ENCODE measurements around the gene SLC25A47.
A peak's percentile ranks its signal among the peaks of the same experiment; 100 is the strongest.
"Not testable (repeated sequence)": the region's sequence is repeated elsewhere in the genome, so short reads cannot be mapped to it uniquely, and the experiment has no call there.

SLC25A47 gene, protein sequence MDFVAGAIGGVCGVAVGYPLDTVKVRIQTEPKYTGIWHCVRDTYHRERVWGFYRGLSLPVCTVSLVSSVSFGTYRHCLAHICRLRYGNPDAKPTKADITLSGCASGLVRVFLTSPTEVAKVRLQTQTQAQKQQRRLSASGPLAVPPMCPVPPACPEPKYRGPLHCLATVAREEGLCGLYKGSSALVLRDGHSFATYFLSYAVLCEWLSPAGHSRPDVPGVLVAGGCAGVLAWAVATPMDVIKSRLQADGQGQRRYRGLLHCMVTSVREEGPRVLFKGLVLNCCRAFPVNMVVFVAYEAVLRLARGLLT

DNA sequence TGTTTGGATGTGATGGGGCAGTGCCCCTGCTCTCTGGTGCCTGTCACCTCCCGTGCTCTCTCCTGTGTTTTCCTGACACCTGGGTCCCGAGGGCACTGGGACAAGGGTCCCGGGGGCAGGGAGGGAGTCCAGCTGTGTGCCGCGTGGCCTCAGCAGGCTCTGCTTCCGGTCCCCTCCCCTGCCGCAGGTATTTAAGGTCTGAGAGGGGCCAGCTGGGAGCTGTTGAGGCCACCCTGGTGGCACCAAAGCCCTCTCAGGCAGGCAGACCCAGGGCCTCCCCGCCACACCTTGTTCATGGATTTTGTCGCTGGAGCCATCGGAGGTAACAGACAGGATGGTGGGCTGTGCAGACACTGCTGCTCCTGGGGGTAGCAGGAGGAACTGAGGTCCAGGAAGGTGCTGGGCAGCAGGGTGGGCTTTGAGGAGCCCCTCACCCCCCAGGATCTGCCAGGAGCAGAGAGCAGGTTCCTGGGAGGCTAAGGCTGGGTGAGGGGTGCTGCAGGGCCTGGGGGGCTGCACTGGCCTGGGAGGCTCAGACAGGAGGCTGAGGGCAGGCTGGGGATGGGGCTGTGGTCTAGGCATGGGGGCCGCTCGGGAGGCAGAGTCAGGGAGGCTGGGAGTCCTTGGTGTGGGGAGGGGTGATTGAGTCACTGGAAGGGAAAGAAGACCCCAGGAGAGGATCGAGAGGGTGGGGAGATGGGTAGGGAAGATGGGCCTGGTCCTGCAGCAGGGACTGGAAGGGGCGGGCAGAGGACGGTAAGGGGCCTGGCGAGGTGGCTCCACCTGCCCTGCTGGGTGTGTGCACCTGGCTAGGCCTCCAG, at the start of gene SLC25A47:
SLC25A47 (plus strand) TSS at position 219 of the 821 bp plus-strand sequence; CDS start at position 295, 76 bp downstream.
- DNase-seq, result no peak

DNA sequence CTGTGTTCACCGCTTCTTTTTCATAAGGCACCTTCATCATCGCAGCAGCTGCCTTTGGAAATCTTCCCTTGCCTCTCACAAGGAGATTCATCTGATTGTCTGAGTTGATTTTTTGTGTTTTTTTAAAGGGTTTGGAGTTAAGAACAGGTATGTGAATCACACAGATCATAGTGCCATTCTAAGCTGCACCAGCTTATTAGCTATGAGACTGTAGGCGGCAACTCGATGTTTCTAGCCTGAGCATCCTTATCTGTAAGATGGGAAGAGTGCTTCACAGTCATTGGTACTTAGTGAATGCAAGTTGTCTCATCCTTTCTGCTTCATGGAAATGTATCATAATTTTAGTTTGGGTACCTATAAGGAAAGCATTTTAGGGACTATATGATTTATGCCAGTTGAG, 48.9 kb upstream of the SLC25A47 start:
- DNase-seq, result no peak

DNA sequence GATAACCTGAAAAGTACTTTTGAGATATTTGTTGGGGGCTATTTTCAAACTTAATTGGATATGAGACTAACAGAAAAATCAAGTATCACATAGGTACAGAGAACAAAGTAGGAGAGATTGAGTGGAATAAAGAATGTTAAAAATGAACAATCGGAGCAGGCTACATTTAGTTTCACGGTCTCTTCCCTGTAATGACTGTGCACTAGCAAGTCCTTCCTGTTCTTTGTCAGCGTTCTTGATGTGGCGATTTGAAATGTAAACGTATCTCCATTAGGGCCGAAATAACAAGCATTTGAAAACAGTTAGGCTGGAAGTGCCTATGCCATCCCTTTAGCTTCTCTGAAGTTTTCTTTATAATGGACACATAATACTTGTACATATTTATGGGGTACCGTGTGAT, 47.9 kb upstream of the SLC25A47 start:
- DNase-seq, result no peak

DNA sequence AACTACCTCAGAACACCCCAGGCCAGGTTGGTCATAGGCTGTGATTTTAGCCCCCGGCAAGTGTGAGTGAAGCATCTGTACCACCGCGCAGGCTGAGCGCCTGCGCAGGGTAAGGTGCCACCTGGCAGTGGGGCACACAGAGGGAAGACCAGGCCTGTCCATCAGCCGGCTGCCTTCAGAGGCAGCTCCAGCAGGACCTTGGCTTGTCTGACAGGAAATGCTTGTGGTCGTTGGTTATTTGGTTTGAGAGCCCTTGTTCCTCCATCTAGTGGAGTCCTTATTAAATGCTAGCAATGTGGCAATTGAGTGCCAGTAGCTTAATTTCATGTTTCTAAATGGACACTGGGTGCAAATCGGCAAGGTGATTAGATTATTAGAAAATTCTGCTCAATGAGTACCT, 44.4 kb upstream of the SLC25A47 start:
- DNase-seq, result no peak

DNA sequence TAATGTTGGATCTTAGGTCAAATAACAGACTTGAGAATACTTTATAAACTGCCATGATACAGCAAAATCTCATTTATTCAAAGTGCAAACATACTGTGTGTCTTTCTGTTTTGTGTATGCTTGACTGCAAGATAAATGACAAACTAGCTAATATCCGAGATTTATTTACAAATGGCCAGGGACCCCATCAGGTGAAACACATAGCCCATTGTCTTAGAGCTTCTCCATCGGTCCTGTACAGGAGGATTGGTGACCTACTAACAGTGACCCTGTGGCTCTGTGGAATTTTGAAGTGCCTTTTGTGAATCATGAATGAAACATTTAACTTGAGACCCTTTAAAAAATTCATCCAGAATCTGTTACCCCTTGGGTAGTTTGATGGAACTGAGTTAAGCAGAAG, 44.0 kb upstream of the SLC25A47 start:
- DNase-seq, result no peak

DNA sequence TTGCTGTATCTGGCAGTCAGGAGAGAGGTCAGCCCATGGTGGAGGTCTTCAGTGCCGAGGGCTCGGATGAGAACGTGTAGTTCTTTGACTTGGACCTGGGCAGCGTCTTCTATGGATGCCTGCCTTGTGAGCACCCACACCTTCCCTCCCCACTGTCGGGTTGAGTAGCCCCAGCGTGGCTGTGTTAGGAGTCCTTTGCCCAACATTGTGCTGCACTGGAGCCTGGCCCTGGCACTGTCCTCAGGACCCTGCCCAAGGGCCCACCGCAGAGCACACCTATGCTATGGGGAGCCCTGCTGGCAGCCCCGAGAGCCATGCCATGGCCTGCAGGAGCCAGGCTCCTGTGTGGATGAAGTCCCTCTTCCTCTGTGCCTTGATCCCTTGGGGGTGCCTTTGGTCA, 43.6 kb upstream of the SLC25A47 start:
- DNase-seq, result no peak

DNA sequence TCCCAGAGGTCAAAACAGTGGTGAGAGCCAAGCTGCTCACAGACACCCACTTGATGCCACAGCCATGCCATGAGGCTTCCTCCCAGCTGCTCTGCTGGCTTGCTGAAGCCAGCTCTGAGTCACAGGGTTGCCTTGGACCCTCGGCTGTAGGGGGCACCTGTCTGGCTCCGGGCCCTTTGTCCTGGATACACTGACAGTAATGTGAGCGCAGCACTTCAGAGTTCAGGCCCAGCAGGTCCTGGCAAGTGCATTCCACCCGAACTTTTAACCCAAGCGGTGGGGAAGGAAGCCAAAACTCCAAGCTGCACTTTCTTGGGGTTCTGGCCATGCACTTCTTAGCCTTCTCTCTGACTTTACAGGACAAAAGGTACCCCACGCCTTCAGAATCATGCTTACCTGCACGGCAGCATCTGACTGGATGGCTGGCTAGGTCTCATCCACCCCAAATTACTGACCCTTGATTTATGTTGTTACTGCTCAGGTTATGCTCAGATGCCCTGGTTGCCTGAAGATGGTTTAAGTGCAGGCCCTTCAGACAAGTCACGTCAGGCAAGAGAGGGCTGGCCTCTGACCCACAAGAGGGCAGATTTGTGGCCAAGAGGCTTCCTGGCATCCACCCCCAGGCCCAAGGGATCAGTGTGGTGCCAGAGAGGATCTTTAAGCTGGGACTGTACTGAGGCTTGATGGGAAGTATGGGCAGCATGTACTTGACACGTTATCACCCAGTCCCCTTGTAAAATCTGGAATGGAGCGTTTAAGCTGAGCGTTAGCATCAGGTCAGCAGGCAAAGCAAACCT, 41.7 kb upstream of the SLC25A47 start:
- DNase-seq, result no peak

DNA sequence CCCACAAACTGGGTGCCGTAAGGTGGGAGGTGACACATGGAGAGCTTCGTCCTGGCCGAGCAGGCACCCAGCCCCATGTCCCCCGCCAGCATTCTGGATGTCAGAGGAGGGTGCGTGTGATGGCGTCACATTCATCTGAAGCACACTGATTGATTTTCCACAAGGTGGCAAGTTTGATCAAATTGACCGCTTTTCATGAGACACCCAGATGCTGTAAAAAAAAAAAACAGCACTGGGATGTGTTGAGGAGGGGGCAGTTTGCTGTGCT, 41.1 kb upstream of the SLC25A47 start:
- DNase-seq, result no peak

DNA sequence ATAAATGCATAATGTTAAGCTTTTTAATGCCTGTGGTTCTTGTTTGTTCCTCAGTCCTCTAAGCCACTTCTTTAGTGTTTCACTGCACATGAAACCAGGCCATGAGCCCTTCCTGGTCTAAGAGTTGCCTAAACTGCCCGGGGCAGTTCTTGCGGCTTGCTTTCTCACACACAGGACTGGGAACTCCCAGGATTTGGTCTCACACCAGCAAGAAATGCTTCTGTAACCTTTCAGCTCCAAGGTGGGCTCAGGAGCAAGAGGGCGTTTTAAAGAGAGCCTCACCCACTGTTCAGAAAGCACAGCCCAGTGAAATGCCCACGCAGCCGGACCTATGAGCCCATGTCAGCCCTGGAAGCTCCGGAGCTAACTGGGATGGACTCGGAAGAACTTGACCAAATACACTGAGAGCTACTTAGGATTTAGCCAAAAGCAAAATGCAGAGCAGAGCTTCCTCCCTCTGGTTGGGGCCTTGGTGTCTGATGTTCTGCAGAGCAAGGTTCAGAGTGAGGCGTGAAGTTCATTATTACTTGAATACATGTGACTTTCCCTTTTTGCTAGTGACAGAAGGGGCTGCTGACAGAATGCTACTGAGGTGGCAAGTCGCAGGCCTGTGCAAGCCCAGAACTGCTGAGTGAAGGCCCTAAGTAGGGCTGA, 40.2 kb upstream of the SLC25A47 start:
- DNase-seq, result no peak

DNA sequence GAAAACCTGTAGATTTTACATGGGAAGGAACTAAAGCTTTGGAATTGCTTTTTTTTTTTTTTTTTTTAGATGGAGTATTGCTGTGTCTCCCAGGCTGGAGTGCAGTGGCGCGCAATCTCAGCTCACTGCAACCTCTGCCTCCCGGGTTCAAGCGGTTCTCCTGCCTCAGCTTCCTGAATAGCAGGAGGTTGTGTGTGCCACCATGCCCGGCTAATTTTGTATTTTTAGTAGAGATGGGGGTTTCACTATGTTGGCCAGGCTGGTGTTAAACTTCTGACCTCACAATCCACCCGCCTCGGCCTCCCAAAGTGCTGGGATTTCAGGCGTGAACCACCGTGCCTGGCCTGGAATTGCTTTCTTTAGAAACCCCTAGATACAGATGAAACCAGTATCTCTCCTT, 39.7 kb upstream of the SLC25A47 start:
- not testable (repeated sequence) for DNase-seq

DNA sequence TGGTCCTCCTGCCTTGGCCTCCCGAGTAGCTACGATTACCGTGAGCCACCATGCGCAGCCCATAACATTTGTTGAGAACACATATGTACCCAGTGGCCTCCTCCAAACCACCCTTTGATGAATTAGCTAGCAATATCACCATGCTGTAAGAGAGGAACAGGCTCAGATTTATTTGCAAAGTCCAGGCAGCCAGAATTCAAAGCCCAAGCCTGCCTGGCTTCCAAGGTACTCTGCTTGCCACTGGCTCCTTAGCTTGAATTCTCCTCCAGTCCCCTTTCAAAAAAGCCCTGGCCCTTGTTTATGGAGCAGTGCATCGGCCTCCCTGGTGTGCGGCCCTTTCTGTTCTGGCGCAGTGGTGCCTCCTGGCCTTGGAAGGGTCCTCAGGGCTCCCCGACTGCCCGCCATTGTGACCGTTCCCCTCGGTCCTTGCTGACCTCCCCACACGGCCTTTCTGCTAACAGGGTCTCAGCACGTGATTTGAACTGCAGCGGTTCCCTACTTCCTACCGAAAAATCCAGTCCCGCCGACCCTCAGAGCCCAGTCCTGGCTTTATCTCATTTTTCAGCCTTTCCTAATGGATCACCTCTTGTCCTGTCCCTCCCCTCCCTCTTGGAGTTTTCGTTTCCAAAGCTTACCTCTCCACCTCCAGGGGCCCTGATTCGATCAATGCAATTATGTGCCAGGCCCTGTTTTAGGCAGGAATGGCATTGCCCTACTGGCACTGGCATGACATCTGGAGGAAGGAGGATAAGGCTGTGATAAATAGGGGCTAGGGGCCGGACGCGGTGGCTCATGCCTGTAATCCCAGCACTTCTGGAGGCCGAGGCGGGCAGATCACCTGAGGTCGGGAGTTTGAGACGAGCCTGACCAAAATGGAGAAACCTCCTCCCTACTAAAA, 38.9 kb upstream of the SLC25A47 start:
- DNase-seq, result no peak

DNA sequence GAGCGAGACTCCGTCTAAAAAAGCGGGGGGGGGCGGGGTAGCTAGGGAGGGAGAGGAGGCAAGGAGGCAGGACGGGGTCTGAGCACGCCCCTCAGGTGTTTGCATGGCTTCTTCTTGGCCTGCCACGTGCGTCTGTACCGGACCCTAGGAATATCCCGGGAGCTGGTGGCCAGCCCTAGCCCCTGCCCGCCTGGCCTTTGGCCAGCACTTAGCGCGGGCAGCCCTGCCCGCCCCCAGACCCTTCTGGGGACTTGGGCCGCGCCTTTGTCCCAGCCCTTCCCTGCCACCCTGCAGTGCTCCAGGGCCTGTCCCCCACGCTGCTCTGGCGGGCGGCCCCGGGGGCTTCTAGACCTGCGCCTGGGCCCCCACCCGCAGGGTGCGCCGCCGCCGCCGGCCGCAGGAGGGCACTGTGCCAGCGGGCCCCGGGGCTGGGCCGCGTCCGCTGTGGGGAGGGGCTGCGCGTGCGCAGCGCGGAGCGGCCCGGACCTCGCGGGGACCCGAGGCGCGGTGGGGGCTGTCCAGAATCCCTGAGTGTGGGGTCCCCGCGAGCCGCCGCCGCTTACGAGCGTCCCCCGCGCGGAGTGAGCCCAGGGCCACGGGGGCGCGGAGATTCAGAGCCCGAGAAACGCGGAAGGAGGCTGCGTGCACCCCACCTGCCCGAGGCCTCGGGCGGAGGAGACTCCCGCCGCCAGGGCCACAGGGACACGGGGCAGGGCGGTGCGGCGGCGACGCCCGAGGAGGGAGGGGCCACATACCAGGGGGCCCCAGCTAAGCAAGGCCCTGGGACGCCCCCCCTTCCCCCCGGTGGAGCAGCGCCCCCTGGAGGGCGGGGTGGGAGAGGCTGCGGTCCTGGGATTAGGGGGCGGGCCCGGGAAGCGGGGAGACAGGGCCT, 37.9 kb upstream of the SLC25A47 start:
- DNase-seq, result peak; percentile 78

DNA sequence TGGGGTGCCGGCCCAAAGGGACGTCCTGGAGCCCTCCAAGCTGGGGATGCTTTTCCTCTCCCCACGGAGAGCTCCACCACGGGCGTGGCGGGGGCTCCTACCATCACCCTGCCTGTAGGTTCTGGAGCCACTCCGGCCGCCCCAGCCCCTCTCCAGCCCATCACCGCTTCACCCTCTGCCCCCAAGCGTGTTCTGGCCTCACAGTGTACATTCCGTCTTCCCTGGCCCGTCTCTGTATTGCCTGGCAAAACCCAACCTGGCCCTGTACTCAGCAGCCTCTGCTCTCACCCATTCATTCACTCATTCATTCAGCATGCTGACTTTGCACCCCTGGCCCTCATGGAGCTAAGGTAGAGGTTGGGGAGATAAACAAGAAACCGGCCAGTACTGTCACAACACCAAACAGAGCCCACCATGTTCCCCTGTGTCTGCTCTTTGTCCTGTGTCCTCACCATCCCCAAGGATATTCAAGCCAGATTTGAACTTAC, 37.2 kb upstream of the SLC25A47 start:
- no peak for DNase-seq

DNA sequence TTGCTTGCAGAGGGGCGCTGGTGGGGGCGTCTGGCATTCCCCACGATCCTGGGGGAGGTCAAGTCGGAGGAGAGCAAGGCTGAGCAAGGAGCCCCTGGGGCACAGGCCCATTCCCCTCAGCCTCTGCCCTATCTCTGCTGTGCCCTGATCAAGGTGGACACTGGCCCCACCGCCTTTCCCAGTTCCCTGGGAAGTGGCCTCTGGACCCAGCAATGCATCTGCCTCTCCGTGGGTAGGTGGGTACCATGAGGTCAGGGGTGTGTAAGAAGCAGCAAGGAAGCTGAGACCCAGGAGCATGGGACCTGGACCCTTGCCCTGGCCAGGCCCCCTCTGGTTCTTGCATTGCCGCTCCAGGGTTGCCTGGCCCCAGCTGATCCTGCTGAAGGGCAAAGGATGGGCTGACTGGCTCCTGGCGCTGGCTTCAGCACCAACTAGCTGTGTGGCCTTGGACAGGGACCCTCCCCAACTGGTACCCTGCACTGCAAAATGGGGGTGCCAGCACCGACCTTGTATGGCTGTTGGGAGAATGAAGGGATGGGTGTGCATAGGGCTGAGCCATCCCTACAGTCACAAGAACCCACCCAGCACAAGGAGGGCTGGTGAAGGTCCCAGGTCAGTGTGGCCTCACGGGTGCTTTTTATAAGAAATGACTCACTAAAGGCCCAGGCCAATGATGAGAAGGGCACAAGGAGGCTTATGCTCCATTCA, 36.5 kb upstream of the SLC25A47 start:
- no peak for DNase-seq

DNA sequence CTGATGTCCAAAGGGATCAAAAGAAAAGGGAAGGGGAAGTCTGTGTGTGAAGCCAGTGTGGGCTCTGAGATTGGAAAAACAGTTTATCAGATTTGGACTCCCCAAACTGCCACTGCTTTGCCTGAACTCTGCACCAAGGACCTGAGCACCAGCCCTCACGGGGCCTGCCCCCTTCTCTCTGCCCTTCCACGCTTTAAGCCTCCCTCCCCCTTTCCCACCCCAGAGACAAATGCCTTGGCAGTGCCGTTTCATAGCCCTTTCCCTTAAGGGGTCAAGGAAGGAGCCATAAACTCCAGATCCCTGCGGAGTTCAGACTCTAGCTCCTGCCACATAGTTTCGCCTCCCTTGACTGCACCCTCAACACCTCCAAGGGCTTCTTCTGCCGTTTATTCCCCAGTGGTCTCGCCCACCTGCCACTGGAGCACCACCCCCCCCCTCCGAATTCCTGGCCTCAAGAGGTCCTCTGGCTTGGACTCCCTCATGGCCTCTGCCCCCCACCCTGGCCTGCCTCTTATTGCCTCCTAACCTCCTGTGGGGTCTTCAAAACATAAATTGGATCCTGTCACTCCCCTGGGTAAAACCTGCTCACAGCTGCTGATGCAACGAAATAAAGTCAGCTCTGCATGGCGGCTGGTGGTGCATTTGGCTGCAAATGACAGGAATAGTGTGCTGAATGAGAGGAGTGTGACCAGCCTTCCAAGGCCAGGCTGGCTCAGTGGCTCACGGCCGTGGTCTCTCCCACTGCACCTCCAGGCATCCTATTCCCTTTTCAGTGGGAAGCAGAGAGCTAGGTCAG, 35.7 kb upstream of the SLC25A47 start:
- no peak for DNase-seq

DNA sequence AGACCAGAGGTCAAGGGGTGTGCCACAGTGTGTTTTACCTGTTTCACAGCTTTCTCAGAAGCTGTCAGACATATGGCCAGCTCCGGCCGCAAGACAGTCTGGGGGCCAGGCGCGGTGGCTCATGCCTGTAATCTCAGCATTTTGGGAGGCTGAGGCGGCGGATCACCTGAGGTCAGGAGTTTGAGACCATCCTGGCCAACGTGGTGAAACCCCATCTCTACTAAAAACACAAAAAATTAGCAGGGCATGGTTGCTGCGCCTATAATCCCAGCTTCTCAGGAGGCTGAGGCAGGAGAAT, 35.2 kb upstream of the SLC25A47 start:
- not testable (repeated sequence) for DNase-seq

DNA sequence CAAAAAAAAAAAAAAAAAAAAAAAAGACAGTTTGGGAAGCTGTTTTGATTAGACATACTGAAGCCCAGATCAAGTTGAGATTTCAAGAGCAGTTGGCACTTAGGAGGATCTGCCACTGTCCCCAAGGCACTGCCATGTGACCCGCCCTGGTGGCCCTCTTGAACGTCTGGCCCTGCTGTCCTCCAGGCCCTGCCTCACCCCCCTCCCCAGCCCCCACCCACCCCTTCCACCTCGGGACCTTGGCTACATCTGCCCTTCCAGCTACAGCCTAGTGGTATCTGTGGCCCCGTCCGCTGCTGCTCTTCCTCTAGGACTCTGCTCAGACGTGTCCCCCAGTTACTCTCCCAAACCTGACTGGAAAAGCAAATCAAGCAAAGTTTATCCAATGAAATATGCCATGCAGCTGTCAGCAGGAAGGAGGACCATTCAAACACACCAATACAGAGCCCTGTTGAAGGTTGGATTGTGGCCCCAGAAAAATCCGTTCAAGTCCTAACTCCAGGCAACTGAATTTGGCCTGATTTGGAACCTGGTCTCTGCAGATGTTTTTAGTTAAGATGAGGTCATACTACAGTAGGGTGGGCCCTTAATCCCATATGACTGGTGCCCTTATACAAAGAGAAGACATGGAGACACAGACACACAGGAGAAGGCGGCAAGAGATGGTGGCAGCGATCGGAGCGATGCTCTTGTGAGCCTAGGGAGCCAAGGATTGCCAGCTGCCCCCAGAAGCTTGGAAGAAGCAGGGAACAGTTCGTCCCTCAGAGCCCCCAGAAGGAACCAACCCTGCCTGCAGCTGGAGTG, 34.6 kb upstream of the SLC25A47 start:
- DNase-seq, result no peak

DNA sequence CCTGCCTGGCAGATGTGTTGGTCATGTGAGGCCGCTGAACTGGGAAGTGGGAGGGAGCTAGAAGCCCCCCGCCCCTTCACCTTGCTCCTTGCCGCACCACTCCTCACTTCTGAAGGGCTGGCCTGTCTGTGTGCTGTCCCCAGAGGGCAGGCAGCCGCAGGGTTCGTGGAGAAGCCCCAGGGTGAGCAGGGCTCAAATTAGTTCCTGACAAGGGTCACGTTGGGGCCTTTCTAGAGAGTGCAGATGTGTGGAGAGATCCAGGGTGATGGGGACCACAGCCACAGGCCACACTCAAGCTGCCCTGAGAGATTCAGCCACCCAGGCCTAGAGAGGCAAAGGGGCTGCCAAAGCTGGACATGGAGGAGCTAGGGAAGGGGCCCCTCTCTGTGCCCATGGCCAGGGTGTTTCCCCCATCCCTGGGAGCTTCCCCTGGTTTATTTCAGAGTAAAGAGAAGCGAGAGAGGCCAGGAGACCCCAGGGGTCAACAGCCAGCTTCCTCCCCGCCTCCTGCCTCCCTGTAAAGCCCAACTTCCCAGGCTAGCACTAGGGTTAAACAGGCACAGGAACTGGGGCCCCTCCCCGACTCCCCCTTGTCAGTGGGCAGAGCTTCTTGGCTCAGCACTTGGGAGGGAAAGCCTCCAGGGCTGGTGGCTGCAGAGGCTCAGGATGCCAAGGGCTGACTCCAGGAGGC, 33.1 kb upstream of the SLC25A47 start:
- no peak for DNase-seq

Data from stimulated activated CD4-positive, alpha-beta T cell treated with anti-CD3 and anti-CD28 coated beads, Interleukin-12 subunit alpha, Interleukin-12 subunit beta, amount 100 ng/mL, for 4 hours (primary cell).